Stimulated activated CD8-positive, alpha-beta memory T cell treated with anti-CD3 and anti-CD28 coated beads, Interleukin-15, amount 100 ng/mL, for 1 hour (primary cell): Measurements from ENCODE around the gene KRTAP3-3.

ENCODE experiments used
- DNase-seq: peaks from one replicate; pipeline ENCODE4 v3.0.0-alpha.2; 2020; ENCODE audit warnings: low read depth

The KRTAP3-3 gene

GRCh38 chr17:40958086-40958953 is 35.6 kb downstream of the KRTAP3-3 start:
- DNase-seq = no peak

- DNase-seq = no peak
These were observed 37.3 kb downstream of the KRTAP3-3 start for GRCh38 chr17:40956401-40957254.

- DNase-seq = no peak
These were observed 40.1 kb downstream of the KRTAP3-3 start for GRCh38 chr17:40953881-40954280.

GRCh38 chr17:40952661-40953060 is 41.3 kb downstream of the KRTAP3-3 start:
- DNase-seq = no peak

- DNase-seq = no peak
These were observed 41.8 kb downstream of the KRTAP3-3 start for GRCh38 chr17:40952154-40952553.

- DNase-seq = no peak
These were observed 42.8 kb downstream of the KRTAP3-3 start for GRCh38 chr17:40951011-40951622.

GRCh38 chr17:40950176-40950575 is 43.8 kb downstream of the KRTAP3-3 start:
- no peak for DNase-seq

GRCh38 chr17:40949418-40949817 is 44.5 kb downstream of the KRTAP3-3 start:
- DNase-seq = no peak

- DNase-seq = no peak
These were observed 46.0 kb downstream of the KRTAP3-3 start for GRCh38 chr17:40947929-40948328.

GRCh38 chr17:40945414-40945813 is 48.5 kb downstream of the KRTAP3-3 start:
- no peak for DNase-seq

GRCh38 chr17:40944531-40944930 is 49.4 kb downstream of the KRTAP3-3 start:
- DNase-seq = no peak
